Activated naive CD8-positive, alpha-beta T cell treated with anti-CD3 and anti-CD28 coated beads, Interleukin-2, amount 50 U/mL, for 24 hours (primary cell): ENCODE data around the gene OTOS.

Source experiments
- ATAC-seq: fragments of 150-1000 bp; cut with Tn5 transposase; one replicate; pipeline ENCODE4 v1.10.0; 2021
- DNase-seq: peaks from one replicate; pipeline ENCODE4 v3.0.0; 2021
- H3K27ac Mint-ChIP-seq: one replicate; pipeline ENCODE4 v1.8.0; 2021; ENCODE audit warnings: mild to moderate bottlenecking, mixed read lengths
- H3K27me3 Mint-ChIP-seq: one replicate; pipeline ENCODE4 v1.8.0; 2021; ENCODE audit warnings: mixed read lengths
- H3K36me3 Mint-ChIP-seq: one replicate; pipeline ENCODE4 v1.8.0; 2021; ENCODE audit warnings: low read depth, mixed read lengths
- H3K4me1 Mint-ChIP-seq: one replicate; pipeline ENCODE4 v1.8.0; 2021; ENCODE audit warnings: mixed read lengths
- H3K4me3 Mint-ChIP-seq: one replicate; pipeline ENCODE4 v1.8.0; 2021; ENCODE audit warnings: mild to moderate bottlenecking, moderate library complexity, mixed read lengths
- H3K9me3 Mint-ChIP-seq: one replicate; pipeline ENCODE4 v1.8.0; 2021; ENCODE audit warnings: mixed read lengths

The OTOS gene

GRCh38 chr2:240149943-240150784, 9.7 kb upstream of the OTOS start:
- no peaks in the 10 kb centered on the region for H3K4me1 Mint-ChIP-seq
- peaks cover 7% of the 10 kb centered on the region for H3K9me3 Mint-ChIP-seq
- H3K27ac Mint-ChIP-seq = no peak overlapping the region
- H3K4me3 Mint-ChIP-seq = no peak overlapping the region
- peaks cover 24% of the 10 kb centered on the region for H3K27me3 Mint-ChIP-seq
- H3K36me3 Mint-ChIP-seq = no peaks in the 10 kb centered on the region
- ATAC-seq = no peak
- DNase-seq = peak; percentile 46

- Mint-ChIP-seq H3K27ac (no peak overlapping the region), H3K4me3 (no peak overlapping the region), H3K4me1 (no peaks in the 10 kb centered on the region), H3K36me3 (no peaks in the 10 kb centered on the region), H3K27me3 (peaks cover 21% of the 10 kb centered on the region), H3K9me3 (peaks cover 7% of the 10 kb centered on the region)
- no peak for DNase-seq
- no peak for ATAC-seq
Observed at GRCh38 chr2:240147911-240148587, 7.6 kb upstream of the OTOS start.

DNA sequence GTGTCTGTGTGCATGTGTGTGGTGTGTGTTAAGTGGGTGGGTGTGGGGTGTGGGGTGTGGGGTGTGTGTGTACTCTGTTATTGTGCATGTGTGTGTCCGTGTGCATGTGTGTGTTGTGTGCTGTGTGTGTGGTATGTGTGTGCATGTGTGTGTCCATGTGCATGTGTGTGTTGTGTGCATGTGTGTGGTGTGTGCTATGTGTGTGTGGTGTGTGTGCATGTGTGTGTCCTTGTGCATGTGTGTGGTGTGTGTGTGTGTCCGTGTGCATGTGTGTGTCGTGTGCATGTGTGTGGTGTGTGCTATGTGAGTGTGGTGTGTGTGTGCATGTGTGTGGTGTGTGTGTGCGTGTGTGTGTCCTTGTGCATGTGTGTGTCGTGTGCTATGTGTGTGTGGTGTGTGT, 6.9 kb upstream of the OTOS start:
- Mint-ChIP-seq H3K36me3 (no peaks in the 10 kb centered on the region), H3K9me3 (peaks cover 7% of the 10 kb centered on the region), H3K27me3 (peaks cover 15% of the 10 kb centered on the region), H3K27ac (no peak overlapping the region), H3K4me3 (no peak overlapping the region), H3K4me1 (no peaks in the 10 kb centered on the region)
- no peak for DNase-seq
- ATAC-seq = no peak

- DNase-seq (no peak), ATAC-seq (no peak)
- no peak overlapping the region for H3K4me3 Mint-ChIP-seq
- no peak overlapping the region for H3K27ac Mint-ChIP-seq
- peaks cover 10% of the 10 kb centered on the region for H3K27me3 Mint-ChIP-seq
- no peaks in the 10 kb centered on the region for H3K36me3 Mint-ChIP-seq
- H3K9me3 Mint-ChIP-seq = peaks cover 7% of the 10 kb centered on the region
- no peaks in the 10 kb centered on the region for H3K4me1 Mint-ChIP-seq
Observed at GRCh38 chr2:240146627-240147278, 6.3 kb upstream of the OTOS start.

DNA sequence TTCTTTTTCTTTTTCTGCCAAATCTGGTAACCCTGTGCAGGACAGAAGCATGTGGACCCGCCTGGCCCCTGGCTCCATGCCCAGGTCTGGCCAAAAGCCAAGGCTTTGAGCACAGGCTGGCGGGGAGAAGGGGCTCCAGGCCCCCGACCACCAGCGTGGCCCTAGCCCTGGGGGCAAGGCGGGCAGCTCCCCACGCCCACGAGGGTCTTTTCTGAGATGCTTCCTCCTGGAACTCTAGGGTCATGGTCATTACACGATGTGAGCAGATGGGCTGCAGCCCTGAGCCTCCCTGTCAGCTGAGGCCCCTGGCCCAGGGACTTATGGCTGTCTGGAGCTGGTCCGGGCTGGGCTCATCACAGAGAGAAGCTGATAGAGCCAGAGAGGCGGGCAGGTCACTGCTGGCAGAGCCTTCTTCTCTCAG, 5.7 kb upstream of the OTOS start:
- no peak overlapping the region for H3K27ac Mint-ChIP-seq
- no peak for DNase-seq
- H3K27me3 Mint-ChIP-seq = peaks cover 4% of the 10 kb centered on the region
- H3K9me3 Mint-ChIP-seq = peaks cover 7% of the 10 kb centered on the region
- H3K36me3 Mint-ChIP-seq = no peaks in the 10 kb centered on the region
- ATAC-seq = no peak
- no peak overlapping the region for H3K4me3 Mint-ChIP-seq
- no peaks in the 10 kb centered on the region for H3K4me1 Mint-ChIP-seq

- H3K4me1 Mint-ChIP-seq = no peaks in the 10 kb centered on the region
- DNase-seq (no peak), ATAC-seq (no peak)
- no peak overlapping the region for H3K27ac Mint-ChIP-seq
- H3K27me3 Mint-ChIP-seq = peaks cover 4% of the 10 kb centered on the region
- no peak overlapping the region for H3K4me3 Mint-ChIP-seq
- H3K9me3 Mint-ChIP-seq = peaks cover 7% of the 10 kb centered on the region
- H3K36me3 Mint-ChIP-seq = no peaks in the 10 kb centered on the region
Observed at GRCh38 chr2:240145461-240145860, 5.0 kb upstream of the OTOS start.

DNA sequence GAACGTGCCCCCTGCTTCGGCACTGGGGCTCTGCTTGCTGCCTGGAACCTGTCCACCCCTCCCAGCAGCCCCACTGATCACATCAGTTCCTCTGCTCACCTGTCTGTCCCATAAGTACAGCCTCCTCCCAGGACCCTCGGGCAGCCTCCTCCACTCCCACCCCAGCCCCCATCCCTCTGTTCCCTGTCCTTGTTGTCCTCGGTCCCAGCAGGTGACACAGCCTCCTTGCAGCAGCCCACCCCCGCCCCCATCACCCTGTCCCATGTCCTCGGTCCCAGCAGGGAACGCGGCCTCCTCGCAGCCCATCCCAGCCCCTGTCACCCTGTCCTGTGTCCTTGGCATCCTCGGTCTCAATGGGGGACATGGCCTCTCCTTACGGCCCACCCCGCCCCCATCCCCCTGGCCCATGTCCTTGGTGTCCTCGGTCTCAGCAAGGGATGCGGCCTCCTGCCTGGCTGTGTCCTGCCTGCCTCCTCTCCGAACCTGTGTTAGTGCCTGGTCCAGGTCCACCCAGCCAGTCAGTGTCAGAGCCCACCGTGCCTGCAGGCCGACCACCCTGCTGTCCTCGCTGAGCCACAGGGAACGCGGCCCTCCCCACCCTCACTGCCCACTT, 4.3 kb upstream of the OTOS start:
- Mint-ChIP-seq H3K27ac (no peak overlapping the region), H3K27me3 (peaks cover under 1% of the 10 kb centered on the region), H3K4me1 (no peaks in the 10 kb centered on the region), H3K9me3 (peaks cover 7% of the 10 kb centered on the region), H3K4me3 (no peak overlapping the region), H3K36me3 (no peaks in the 10 kb centered on the region)
- DNase-seq (no peak), ATAC-seq (no peak)

- peak; percentile 87 for DNase-seq
- no peaks in the 10 kb centered on the region for H3K36me3 Mint-ChIP-seq
- no peaks in the 10 kb centered on the region for H3K27me3 Mint-ChIP-seq
- no peak overlapping the region for H3K27ac Mint-ChIP-seq
- no peaks in the 10 kb centered on the region for H3K4me1 Mint-ChIP-seq
- H3K9me3 Mint-ChIP-seq = peaks cover 7% of the 10 kb centered on the region
- ATAC-seq = peak; percentile 84
- H3K4me3 Mint-ChIP-seq = no peak overlapping the region
Observed at GRCh38 chr2:240143801-240144648, 3.6 kb upstream of the OTOS start.

- Mint-ChIP-seq H3K27ac (no peak overlapping the region), H3K27me3 (no peaks in the 10 kb centered on the region), H3K9me3 (peaks cover 7% of the 10 kb centered on the region), H3K4me3 (no peak overlapping the region), H3K36me3 (no peaks in the 10 kb centered on the region), H3K4me1 (no peaks in the 10 kb centered on the region)
- DNase-seq (no peak), ATAC-seq (no peak)
Observed at GRCh38 chr2:240143276-240143675, 2.8 kb upstream of the OTOS start.

DNA sequence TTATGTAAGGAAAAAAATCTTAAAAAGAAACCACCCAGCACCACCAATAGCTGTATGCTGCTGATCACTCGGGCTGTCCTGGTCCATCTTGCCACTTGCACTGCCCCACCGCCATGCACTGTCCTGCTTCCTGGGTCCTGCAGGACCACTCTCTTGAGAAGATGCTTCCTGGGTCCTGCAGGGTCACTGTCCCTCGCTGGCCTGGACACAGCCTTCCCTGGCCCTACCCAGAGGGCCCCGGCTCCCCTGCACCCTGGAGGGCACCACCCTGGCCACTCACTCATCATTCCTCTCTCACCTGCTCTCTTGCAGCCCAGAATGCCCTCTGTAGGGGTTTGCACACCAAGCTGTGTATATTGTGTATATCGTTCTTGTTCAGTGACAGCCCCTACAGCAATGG, 2.4 kb upstream of the OTOS start:
- no peaks in the 10 kb centered on the region for H3K36me3 Mint-ChIP-seq
- DNase-seq (no peak), ATAC-seq (no peak)
- H3K9me3 Mint-ChIP-seq = peaks cover 7% of the 10 kb centered on the region
- H3K4me3 Mint-ChIP-seq = no peak overlapping the region
- no peaks in the 10 kb centered on the region for H3K4me1 Mint-ChIP-seq
- no peak overlapping the region for H3K27ac Mint-ChIP-seq
- no peaks in the 10 kb centered on the region for H3K27me3 Mint-ChIP-seq

DNA sequence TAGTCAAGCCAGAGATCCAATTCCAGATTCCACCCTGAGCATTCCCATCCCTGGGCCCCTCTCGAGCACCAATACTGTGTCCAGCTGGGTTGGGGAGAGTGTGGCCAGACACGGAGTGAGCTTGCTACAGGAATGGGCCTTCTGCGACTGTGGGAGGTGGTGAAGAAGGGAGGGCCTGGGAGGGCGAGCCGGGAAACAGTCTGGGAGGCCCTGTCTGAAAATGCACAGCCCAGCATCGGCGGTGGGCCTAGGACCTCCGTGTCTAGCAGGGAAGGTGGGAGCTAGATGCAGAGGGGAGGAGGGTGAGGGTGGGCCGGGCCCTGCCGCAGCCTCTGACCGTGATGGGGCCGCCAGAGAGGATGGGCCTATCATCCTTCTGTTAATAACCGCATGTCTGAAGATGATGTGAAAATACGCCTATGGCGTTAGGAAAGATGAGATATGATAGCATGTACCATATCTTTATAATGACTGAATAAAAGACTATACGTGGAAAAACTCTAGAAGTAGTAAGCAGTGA, 1.9 kb upstream of the OTOS start:
- H3K27me3 Mint-ChIP-seq = no peaks in the 10 kb centered on the region
- no peaks in the 10 kb centered on the region for H3K36me3 Mint-ChIP-seq
- H3K9me3 Mint-ChIP-seq = peaks cover 5% of the 10 kb centered on the region
- no peak overlapping the region for H3K4me3 Mint-ChIP-seq
- ATAC-seq (no peak), DNase-seq (no peak)
- H3K27ac Mint-ChIP-seq = no peak overlapping the region
- H3K4me1 Mint-ChIP-seq = no peaks in the 10 kb centered on the region

DNA sequence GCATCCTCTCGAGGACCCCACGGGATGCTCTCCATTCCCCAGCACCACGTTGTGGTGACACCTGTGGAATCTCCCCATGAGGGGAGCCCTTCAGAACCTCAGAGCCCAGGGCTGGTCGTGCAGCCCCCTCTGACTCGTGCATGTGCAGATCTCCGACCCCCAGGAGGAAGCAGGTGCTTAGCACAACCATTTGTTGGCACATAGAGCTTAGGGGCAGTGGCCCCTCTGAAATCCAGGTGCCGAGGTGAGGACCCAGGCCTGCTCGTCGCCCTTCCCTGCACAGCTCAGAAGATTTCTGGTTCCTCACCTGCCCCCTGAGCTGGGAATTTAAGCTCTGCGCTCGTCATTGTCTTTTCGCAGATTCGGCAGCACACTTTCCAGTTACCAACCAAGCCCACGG, 1.3 kb upstream of the OTOS start:
- ATAC-seq = no peak
- H3K27ac Mint-ChIP-seq = no peak overlapping the region

DNA sequence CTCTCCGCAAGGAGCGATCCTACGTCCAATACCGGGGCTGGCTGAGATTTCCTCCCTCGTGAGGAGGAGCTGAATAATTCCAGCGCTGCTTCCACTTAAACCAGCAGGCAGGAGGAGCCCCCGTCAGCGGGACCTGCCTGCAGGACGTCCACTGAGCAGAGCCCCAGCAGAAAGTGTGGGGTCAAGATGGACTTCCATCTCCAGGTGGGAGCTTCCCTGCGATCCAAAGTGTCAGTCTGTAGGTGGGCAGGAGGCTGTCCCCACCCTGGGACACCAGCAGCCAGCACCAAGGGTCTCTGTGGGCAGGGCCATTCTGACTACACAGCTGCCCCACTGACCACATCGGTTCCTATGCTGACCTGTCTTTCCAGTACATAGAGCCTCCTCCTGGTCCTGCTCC, 462 bp upstream of the OTOS start:
- Mint-ChIP-seq H3K27ac (no peak overlapping the region), H3K36me3 (no peaks in the 10 kb centered on the region), H3K9me3 (no peaks in the 10 kb centered on the region), H3K4me1 (peaks cover 9% of the 10 kb centered on the region), H3K4me3 (no peak overlapping the region), H3K27me3 (no peaks in the 10 kb centered on the region)
- DNase-seq (no peak), ATAC-seq (no peak)

More for the DNA sequence above, 1.3 kb upstream of the OTOS start:
- DNase-seq = no peak
- H3K36me3 Mint-ChIP-seq = no peaks in the 10 kb centered on the region
- no peaks in the 10 kb centered on the region for H3K27me3 Mint-ChIP-seq
- peaks cover 5% of the 10 kb centered on the region for H3K4me1 Mint-ChIP-seq
- no peaks in the 10 kb centered on the region for H3K9me3 Mint-ChIP-seq
- H3K4me3 Mint-ChIP-seq = no peak overlapping the region
